Measurements from ENCODE around the gene CALHM2. TPM values are rescaled to one million over a fixed set of nuclear protein-coding genes. Genes with fewer than 3 reads are reported as not detected.
"Not testable (repeated sequence)": the region's sequence is repeated elsewhere in the genome, so short reads cannot be mapped to it uniquely, and the experiment has no call there.

The CALHM2 gene
- 10 to 100 TPM in 2 of 3 donors, 1 to 10 TPM in 1; 10.0 to 12.6 (median 11.7) TPM for polyA plus RNA-seq (ENCODE audit: insufficient read length in 3 of 3)

- DNase-seq (ENCODE audit: low read depth in 3 of 3, low spot score in 2 of 3) = peak; percentile 14 to 53 (median 36)
These were observed at the start of gene CALHM2 for GRCh38 chr10:103451831-103452505. Gene CALHM2, minus strand, starts transcription at chr10:103452370. Its CDS starts 2,429 bp downstream, at chr10:103449941.

- DNase-seq (ENCODE audit: low read depth in 3 of 3, low spot score in 2 of 3) = no peak
These were observed 49.0 kb upstream of the CALHM2 start for GRCh38 chr10:103501186-103501585.

GRCh38 chr10:103500481-103500880 lies 48.3 kb upstream of the CALHM2 start:
- DNase-seq (ENCODE audit: low read depth in 3 of 3, low spot score in 2 of 3) = no peak

GRCh38 chr10:103499881-103500280 lies 47.7 kb upstream of the CALHM2 start:
- DNase-seq (ENCODE audit: low read depth in 3 of 3, low spot score in 2 of 3) = no peak

- no peak for DNase-seq (ENCODE audit: low read depth in 3 of 3, low spot score in 2 of 3)
These were observed 46.9 kb upstream of the CALHM2 start for GRCh38 chr10:103498936-103499638.

GRCh38 chr10:103497161-103497915 lies 45.2 kb upstream of the CALHM2 start:
- no peak for DNase-seq (ENCODE audit: low read depth in 3 of 3, low spot score in 2 of 3)

- no peak for DNase-seq (ENCODE audit: low read depth in 3 of 3, low spot score in 2 of 3)
These were observed 43.2 kb upstream of the CALHM2 start for GRCh38 chr10:103495321-103495720.

- DNase-seq (ENCODE audit: low read depth in 3 of 3, low spot score in 2 of 3) = no peak
These were observed 42.0 kb upstream of the CALHM2 start for GRCh38 chr10:103493916-103494877.

- no peak for DNase-seq (ENCODE audit: low read depth in 3 of 3, low spot score in 2 of 3)
These were observed 41.3 kb upstream of the CALHM2 start, which contains the start of gene NEURL1 for GRCh38 chr10:103493362-103493915. Gene NEURL1, plus strand, starts transcription at chr10:103493705. Its CDS starts 683 bp downstream, at chr10:103494388.

GRCh38 chr10:103492655-103493261 lies 40.6 kb upstream of the CALHM2 start:
- no peak for DNase-seq (ENCODE audit: low read depth in 3 of 3, low spot score in 2 of 3)

GRCh38 chr10:103491729-103492364 lies 39.7 kb upstream of the CALHM2 start:
- no peak for DNase-seq (ENCODE audit: low read depth in 3 of 3, low spot score in 2 of 3)

GRCh38 chr10:103490986-103491314 lies 38.8 kb upstream of the CALHM2 start:
- no peak for DNase-seq (ENCODE audit: low read depth in 3 of 3, low spot score in 2 of 3)

GRCh38 chr10:103487410-103487708 lies 35.2 kb upstream of the CALHM2 start:
- DNase-seq (ENCODE audit: low read depth in 3 of 3, low spot score in 2 of 3) = no peak

GRCh38 chr10:103486635-103487409 lies 34.7 kb upstream of the CALHM2 start:
- DNase-seq (ENCODE audit: low read depth in 3 of 3, low spot score in 2 of 3) = not testable (repeated sequence)

- no peak for DNase-seq (ENCODE audit: low read depth in 3 of 3, low spot score in 2 of 3)
These were observed 29.9 kb upstream of the CALHM2 start for GRCh38 chr10:103481974-103482531.

- no peak for DNase-seq (ENCODE audit: low read depth in 3 of 3, low spot score in 2 of 3)
These were observed 28.4 kb upstream of the CALHM2 start for GRCh38 chr10:103480521-103480920.

- no peak for DNase-seq (ENCODE audit: low read depth in 3 of 3, low spot score in 2 of 3)
These were observed 27.0 kb upstream of the CALHM2 start, which contains the start of gene CALHM3 for GRCh38 chr10:103479135-103479534. Gene CALHM3, minus strand, starts transcription at chr10:103479240. Its CDS starts 208 bp downstream, at chr10:103479032.

- DNase-seq (ENCODE audit: low read depth in 3 of 3, low spot score in 2 of 3) = no peak
These were observed 26.5 kb upstream of the CALHM2 start for GRCh38 chr10:103478671-103479070.
